NCI-H82 treated with DMSO at 0.1 percent for 48 hours (cell line): ENCODE results near the gene ZC3H18.

Experiments
- DNase-seq: peaks from one replicate; lab custom pipeline; 2025; ENCODE audit not compliant: unreplicated experiment; lab: John Stamatoyannopoulos, UW

Gene ZC3H18

GRCh38 chr16:88569985-88570690 is at the start of gene ZC3H18:
Gene ZC3H18 (plus strand): TSS chr16:88570403. CDS start chr16:88577124, 6,721 bp downstream.
- DNase-seq: peak; percentile 69

- DNase-seq: no peak
Measured at GRCh38 chr16:88521674-88522073, 48.5 kb upstream of the ZC3H18 start.

- no peak for DNase-seq
Measured at GRCh38 chr16:88522276-88522949, 47.8 kb upstream of the ZC3H18 start.

GRCh38 chr16:88523309-88524161 is 46.7 kb upstream of the ZC3H18 start:
- DNase-seq: no peak

GRCh38 chr16:88524274-88524972 is 45.8 kb upstream of the ZC3H18 start:
- DNase-seq: no peak

GRCh38 chr16:88524973-88525662 is 45.1 kb upstream of the ZC3H18 start:
- no peak for DNase-seq

- no peak for DNase-seq
Measured at GRCh38 chr16:88525663-88525990, 44.6 kb upstream of the ZC3H18 start.

- DNase-seq: no peak
Measured at GRCh38 chr16:88526008-88526905, 43.9 kb upstream of the ZC3H18 start.

- DNase-seq: no peak
Measured at GRCh38 chr16:88526906-88527185, 43.4 kb upstream of the ZC3H18 start.

GRCh38 chr16:88527186-88527936 is 42.8 kb upstream of the ZC3H18 start:
- no peak for DNase-seq

- DNase-seq: no peak
Measured at GRCh38 chr16:88527937-88528743, 42.1 kb upstream of the ZC3H18 start.

GRCh38 chr16:88528902-88529318 is 41.3 kb upstream of the ZC3H18 start:
- no peak for DNase-seq

GRCh38 chr16:88529596-88529995 is 40.6 kb upstream of the ZC3H18 start:
- DNase-seq: no peak

GRCh38 chr16:88530051-88530857 is 39.9 kb upstream of the ZC3H18 start:
- no peak for DNase-seq

- no peak for DNase-seq
Measured at GRCh38 chr16:88530858-88531203, 39.4 kb upstream of the ZC3H18 start.

- DNase-seq: no peak
Measured at GRCh38 chr16:88531346-88531745, 38.9 kb upstream of the ZC3H18 start.

GRCh38 chr16:88531931-88532433 is 38.2 kb upstream of the ZC3H18 start:
- no peak for DNase-seq
